OCI-LY3 (cell line): Measurements from ENCODE around the gene LTBR.

ENCODE experiments used
- H2AFZ ChIP-seq: fragments of 200-600, 300-600 bp; shearing (Covaris generic); 2 replicates; pipeline ENCODE4 v1.6.0; 2014; ENCODE audit warnings: antibody characterized with exemption, low read depth, low read length
- H3K27ac ChIP-seq: fragments of 200-600, 300-600 bp; sonication (generic); 2 replicates; pipeline ENCODE4 v1.5.1; 2014; ENCODE audit warnings: mild to moderate bottlenecking, low read length, moderate library complexity, mixed read lengths
- H3K27me3 ChIP-seq: fragments of 200-600, 300-600 bp; sonication (generic); 2 replicates; pipeline ENCODE4 v1.6.1; 2014; ENCODE audit warnings: low read depth, low read length, mixed read lengths
- H3K36me3 ChIP-seq: fragments of 200-600, 300-600 bp; sonication (generic); replicated peaks from 2 replicates; pipeline ENCODE3; 2014; ENCODE audit warnings: low read depth, low read length, mixed read lengths
- H3K4me1 ChIP-seq: fragments of 300-600, 200-600 bp; sonication (generic); 2 replicates; pipeline ENCODE4 v1.6.1; 2014; ENCODE audit warnings: low read length, mixed read lengths
- H3K4me2 ChIP-seq: fragments of 200-600, 300-600 bp; sonication (generic); 2 replicates; pipeline ENCODE4 v1.6.1; 2014; ENCODE audit warnings: low read length, mixed read lengths
- H3K4me3 ChIP-seq: fragments of 300-600, 200-600 bp; sonication (generic); 2 replicates; pipeline ENCODE4 v1.5.1; 2014; ENCODE audit warnings: antibody characterized with exemption, mild to moderate bottlenecking, low read length, moderate library complexity
- H3K79me2 ChIP-seq: fragments of 300-600, 200-600 bp; shearing (Covaris generic); 2 replicates; pipeline ENCODE4 v1.6.1; 2014; ENCODE audit warnings: mild to moderate bottlenecking, low read length, mixed read lengths
- H3K9ac ChIP-seq: fragments of 300-600, 200-600 bp; shearing (Covaris generic); 2 replicates; pipeline ENCODE4 v1.6.0; 2014; ENCODE audit warnings: mild to moderate bottlenecking, low read length, moderate library complexity
- H3K9me3 ChIP-seq: fragments of 200-600, 300-600 bp; shearing (Covaris generic); 2 replicates; pipeline ENCODE4 v1.6.1; 2014; ENCODE audit warnings: low read length, mixed read lengths; ENCODE audit not compliant: insufficient read depth
- H4K20me1 ChIP-seq: fragments of 200-600, 300-600 bp; sonication (generic); 2 replicates; pipeline ENCODE4 v1.6.1; 2016; ENCODE audit warnings: low read length, mixed read lengths; ENCODE audit not compliant: insufficient read depth
- EZH2phosphoT487 ChIP-seq: fragments of 200-600 bp; shearing (Covaris generic); IDR thresholded peaks from 2 replicates; pipeline ENCODE4 v1.6.1; 2018; ENCODE audit warnings: antibody characterized with exemption, mixed run types, low read depth
- TF ChIP-seq, protein P1 (sequence below): fragments of 200-600, 300-600 bp; sonication (generic); IDR thresholded peaks from 2 replicates; pipeline ENCODE4 v1.5.1; 2014; ENCODE audit warnings: antibody characterized with exemption, low read length, low read depth

The LTBR gene

DNA sequence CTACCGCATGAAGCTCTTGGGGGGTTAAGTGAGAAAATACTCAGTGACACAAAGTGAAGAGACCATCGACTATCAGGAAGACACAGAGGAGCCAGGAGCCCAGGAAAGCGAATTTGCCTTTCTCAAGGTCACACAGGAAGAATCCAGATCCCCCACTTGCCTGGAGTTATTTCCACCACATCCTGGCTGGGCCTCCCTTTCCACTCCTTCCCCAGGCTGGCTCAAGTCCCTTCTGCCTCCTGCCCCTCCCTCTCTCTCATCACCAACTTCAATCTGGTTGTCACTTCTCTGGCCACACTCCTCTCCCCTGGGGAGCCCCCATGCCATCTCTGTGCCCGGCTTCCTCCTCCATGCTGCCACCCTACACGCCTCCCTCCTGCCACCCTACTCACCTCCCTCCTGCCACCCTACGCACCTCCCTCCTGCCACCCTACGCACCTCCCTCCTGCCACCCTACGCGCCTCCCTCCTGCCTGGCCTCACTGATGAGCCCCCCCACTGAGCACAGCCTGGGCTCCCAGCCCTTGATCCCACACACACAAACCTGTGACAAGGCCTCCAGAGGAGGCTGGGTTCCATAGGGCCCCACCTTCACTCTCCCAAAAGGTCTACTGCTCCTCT, 14.9 kb upstream of the LTBR start:
- Histone ChIP-seq H3K9ac (no peak overlapping the region), H3K79me2 (no peaks in the 10 kb centered on the region), H3K36me3 (no peaks in the 10 kb centered on the region), H3K4me1 (peaks cover 13% of the 10 kb centered on the region), H3K27ac (no peak overlapping the region), H3K9me3 (no peaks in the 10 kb centered on the region), H4K20me1 (no peaks in the 10 kb centered on the region), H2AFZ (no peak overlapping the region), H3K4me2 (no peak overlapping the region), H3K4me3 (no peak overlapping the region), H3K27me3 (peaks cover 9% of the 10 kb centered on the region; the same call in 1 of the 2 replicates)
- TF ChIP-seq, protein P1, sequence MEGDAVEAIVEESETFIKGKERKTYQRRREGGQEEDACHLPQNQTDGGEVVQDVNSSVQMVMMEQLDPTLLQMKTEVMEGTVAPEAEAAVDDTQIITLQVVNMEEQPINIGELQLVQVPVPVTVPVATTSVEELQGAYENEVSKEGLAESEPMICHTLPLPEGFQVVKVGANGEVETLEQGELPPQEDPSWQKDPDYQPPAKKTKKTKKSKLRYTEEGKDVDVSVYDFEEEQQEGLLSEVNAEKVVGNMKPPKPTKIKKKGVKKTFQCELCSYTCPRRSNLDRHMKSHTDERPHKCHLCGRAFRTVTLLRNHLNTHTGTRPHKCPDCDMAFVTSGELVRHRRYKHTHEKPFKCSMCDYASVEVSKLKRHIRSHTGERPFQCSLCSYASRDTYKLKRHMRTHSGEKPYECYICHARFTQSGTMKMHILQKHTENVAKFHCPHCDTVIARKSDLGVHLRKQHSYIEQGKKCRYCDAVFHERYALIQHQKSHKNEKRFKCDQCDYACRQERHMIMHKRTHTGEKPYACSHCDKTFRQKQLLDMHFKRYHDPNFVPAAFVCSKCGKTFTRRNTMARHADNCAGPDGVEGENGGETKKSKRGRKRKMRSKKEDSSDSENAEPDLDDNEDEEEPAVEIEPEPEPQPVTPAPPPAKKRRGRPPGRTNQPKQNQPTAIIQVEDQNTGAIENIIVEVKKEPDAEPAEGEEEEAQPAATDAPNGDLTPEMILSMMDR, result no peak
- TF ChIP-seq EZH2phosphoT487, result no peak

DNA sequence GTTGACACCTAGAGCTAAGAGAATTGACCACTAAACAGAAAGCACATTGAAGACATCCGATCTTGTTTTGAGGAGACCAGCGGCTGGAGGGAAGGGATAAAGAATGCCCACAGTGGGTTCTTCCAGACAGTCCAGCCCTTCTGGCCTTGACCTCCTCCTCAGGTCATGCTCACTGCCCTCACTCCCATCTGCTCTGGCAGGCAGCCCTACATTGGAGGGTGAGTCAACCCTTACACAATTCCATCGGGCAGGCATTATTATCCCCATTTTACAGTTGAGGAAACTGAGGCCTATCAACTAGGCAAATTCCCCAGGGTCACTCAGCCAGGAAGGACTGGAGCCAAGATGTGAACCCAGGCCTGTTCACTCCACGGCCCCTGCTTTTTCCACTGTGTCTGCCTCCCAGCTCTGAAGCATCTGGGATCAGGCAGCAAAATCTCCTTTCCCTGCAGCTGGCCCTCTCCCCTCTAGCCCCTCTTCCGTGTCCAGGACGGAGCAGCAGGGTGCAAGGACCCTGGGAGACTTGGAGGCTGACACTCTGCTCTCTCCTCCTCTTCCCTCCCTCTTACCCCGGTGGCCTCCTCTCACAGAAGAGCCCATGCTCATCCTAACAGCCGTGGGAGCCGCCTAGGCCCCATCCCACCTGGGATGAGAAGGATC, 13.9 kb upstream of the LTBR start:
- Histone ChIP-seq H3K79me2 (no peaks in the 10 kb centered on the region), H3K9me3 (no peaks in the 10 kb centered on the region), H3K27me3 (peaks cover 17% of the 10 kb centered on the region), H3K4me1 (peaks cover 13% of the 10 kb centered on the region), H3K36me3 (no peaks in the 10 kb centered on the region), H2AFZ (no peak overlapping the region), H3K27ac (no peak overlapping the region), H4K20me1 (no peaks in the 10 kb centered on the region), H3K9ac (no peak overlapping the region), H3K4me3 (no peak overlapping the region), H3K4me2 (no peak overlapping the region)
- TF ChIP-seq EZH2phosphoT487, result no peak
- TF ChIP-seq, protein P1, result no peak

DNA sequence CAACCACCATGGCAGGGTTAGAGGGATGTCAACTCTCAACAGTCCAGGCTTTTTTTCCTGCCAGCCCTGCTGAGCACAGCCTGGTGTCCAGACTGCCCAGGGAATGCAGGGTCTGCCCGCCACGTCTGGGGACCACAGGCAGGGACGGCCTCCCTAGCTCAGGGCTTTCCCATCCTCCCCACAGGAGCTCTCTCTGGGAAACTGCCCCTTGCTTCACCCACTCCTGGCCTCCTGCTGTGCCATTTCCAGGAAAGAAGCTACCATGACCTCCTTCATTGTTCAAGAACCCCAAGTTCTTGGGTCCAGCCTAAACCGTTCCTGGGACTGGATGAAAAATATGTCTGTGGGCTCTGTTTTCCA, 13.4 kb upstream of the LTBR start:
- H3K27ac ChIP-seq, result no peak overlapping the region
- no peak overlapping the region for H3K4me2 ChIP-seq
- no peaks in the 10 kb centered on the region for H3K9me3 ChIP-seq
- H4K20me1 ChIP-seq, result no peaks in the 10 kb centered on the region
- H3K4me3 ChIP-seq, result no peak overlapping the region
- no peak overlapping the region for H2AFZ ChIP-seq
- no peaks in the 10 kb centered on the region for H3K79me2 ChIP-seq
- no peaks in the 10 kb centered on the region for H3K36me3 ChIP-seq
- peaks cover 13% of the 10 kb centered on the region for H3K4me1 ChIP-seq
- TF ChIP-seq EZH2phosphoT487, result no peak
- TF ChIP-seq, protein P1, result no peak
- H3K9ac ChIP-seq, result no peak overlapping the region
- peaks cover 22% of the 10 kb centered on the region for H3K27me3 ChIP-seq

DNA sequence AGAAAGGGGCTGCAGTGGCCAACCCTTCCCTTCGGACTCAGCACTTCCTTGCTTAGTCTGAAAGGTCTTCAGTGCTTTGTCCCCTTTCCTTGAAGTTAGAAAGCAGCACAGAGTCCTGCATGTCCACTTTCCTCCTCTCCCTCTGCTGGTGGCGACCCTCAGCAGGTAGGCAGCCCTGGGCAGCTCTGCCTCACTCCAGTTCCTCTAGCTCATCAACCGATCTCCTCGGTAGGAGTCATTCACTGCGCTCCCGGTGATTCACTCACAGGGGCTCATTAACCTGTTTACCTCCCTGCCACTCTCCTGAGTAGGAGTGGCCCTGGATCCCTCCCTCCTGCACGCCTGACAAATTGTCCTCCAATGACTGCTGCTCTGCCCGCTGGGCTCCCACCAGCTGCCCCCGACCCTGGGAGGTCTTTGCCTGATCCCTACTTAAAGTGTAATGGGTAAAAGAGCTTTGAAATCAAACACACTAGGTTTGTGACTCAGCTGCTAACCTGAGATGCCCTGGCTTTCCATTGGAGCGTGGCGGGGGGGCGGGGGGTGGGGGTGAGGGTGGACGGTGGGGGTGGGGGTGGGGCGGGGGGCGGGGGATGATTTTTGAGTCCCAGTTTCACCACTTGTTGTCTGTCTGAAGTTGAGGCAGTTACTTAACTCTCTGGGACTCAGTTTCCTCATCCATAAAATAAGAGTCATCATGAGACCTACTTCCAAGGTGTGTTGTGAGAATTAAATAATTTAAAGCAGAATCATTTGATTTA, 12.8 kb upstream of the LTBR start:
- H3K79me2 ChIP-seq, result no peaks in the 10 kb centered on the region
- H3K9me3 ChIP-seq, result no peaks in the 10 kb centered on the region
- no peaks in the 10 kb centered on the region for H3K36me3 ChIP-seq
- no peak for TF ChIP-seq EZH2phosphoT487
- TF ChIP-seq, protein P1, result no peak
- peaks cover 28% of the 10 kb centered on the region for H3K27me3 ChIP-seq
- no peak overlapping the region for H2AFZ ChIP-seq
- no peak overlapping the region for H3K4me3 ChIP-seq
- H4K20me1 ChIP-seq, result no peaks in the 10 kb centered on the region
- peaks cover 13% of the 10 kb centered on the region for H3K4me1 ChIP-seq
- no peak overlapping the region for H3K9ac ChIP-seq
- H3K27ac ChIP-seq, result no peak overlapping the region
- H3K4me2 ChIP-seq, result no peak overlapping the region
